Pancreas (tissue), 10 donors: ENCODE data around the gene ROBO1. TPM values are rescaled to one million over a fixed set of nuclear protein-coding genes. Genes with fewer than 3 reads are reported as not detected.

Experiments used
- ATAC-seq, 4 donors: fragments of 200-7000 bp; cut with Tn5 transposase; one replicate each; pipeline versions ENCODE4 v1.8.0 to v1.9.1; 2020; ENCODE audit warnings: mild to moderate bottlenecking in 4 of 4, moderate library complexity in 4 of 4
- DNase-seq, 6 donors: peaks; one replicate each; pipeline ENCODE4 v3.0.0-alpha.2; 2020
- FAIRE-seq: peaks from 2 replicates; lab custom pipeline; 2012; peaks lifted over from hg19 to GRCh38; lab: Jason Lieb, UNC
- H3K27ac ChIP-seq, 4 donors: fragments of 200-600 bp; sonication (generic); 1 replicate in 3 of 4; 2 replicates in 1 of 4; pipeline versions ENCODE4 v1.5.0 to v1.8.0; 2020
- H3K27me3 ChIP-seq, 4 donors: fragments of 200-600 bp; one replicate each; pipeline ENCODE4 v1.8.0; 2021
- H3K36me3 ChIP-seq, 3 donors: fragments of 200-600 bp; sonication (generic) in 1 of 3; one replicate each; pipeline versions ENCODE4 v1.5.0 to v1.8.0; 2020 to 2021
- H3K4me1 ChIP-seq, 3 donors: fragments of 200-600 bp; one replicate each; pipeline ENCODE4 v1.8.0; 2021
- H3K4me3 ChIP-seq, 4 donors: fragments of 200-600 bp; sonication (generic) in 2 of 4; one replicate each; pipeline versions ENCODE4 v1.5.0 to v1.8.0; 2020 to 2021
- H3K9me3 ChIP-seq, 4 donors: fragments of 200-600 bp; one replicate each; pipeline ENCODE4 v1.8.0; 2021
- WGBS, 2 donors: extraction: QIAGEN DNeasy Blood & Tissue Kit; methylation state at CpG; one replicate each; pipeline ENCODE4 v1.1.7; 2013; 5-methylcytosine and 5-hydroxymethylcytosine counted together
- intact Hi-C, 3 donors: fragments of 100-400 bp; cut with DNase I; formaldehyde crosslinking; loops; one replicate each; pipeline versions ENCODE4 v1.11.1 to v1.14.2; 2022
- polyA plus RNA-seq, 2 donors: library from polyadenylated mRNA; stranded (reverse); fragments of 200-250 nt; gene quantifications; one replicate each; pipeline ENCODE4 v1.2.3, GENCODE V29; 2013
- total RNA-seq, 6 donors: library from RNA; stranded (reverse); fragmentation: NEBNext Ultra II Directional in 4 of 6; extraction: Animal tissue kit (Norgen Biotek cat#: 25700) in 4 of 6; gene quantifications; one replicate each; pipeline versions ENCODE4 v1.2.1 to v1.2.4, GENCODE V29; 2021 to 2023
- TF ChIP-seq, protein P1 (sequence below), 4 donors: fragments of 200-600 bp; sonication (generic) in 3 of 4; IDR thresholded peaks; one replicate each; pipeline versions ENCODE4 v1.5.0 to v1.8.0; 2021; ENCODE audit warnings: antibody characterized with exemption in 4 of 4
- donor health status: healthy with polysubstance abuse.
- donor health status: DM: no; HTN: no; CAD: no; lungs with moderate emphysema.
- donor health status: DM: no; HTN: no; CAD: no.
- donor health status: control.
- donor health status: control.
- donor health status: Bipolar disorder and iron deficiency.
- donor health status: DM: yes; HTN: yes; CAD: no.
- donor health status: DM: no; HTN: no; CAD: no.
- donor health status: DM: no; HTN: no; CAD: no.
- donor health status: DM: yes; HTN: yes; CAD: no.

The ROBO1 gene
- total and polyA plus RNA-seq, 8 donors = 0.51 to 8.5 (median 2.8) TPM

DNA sequence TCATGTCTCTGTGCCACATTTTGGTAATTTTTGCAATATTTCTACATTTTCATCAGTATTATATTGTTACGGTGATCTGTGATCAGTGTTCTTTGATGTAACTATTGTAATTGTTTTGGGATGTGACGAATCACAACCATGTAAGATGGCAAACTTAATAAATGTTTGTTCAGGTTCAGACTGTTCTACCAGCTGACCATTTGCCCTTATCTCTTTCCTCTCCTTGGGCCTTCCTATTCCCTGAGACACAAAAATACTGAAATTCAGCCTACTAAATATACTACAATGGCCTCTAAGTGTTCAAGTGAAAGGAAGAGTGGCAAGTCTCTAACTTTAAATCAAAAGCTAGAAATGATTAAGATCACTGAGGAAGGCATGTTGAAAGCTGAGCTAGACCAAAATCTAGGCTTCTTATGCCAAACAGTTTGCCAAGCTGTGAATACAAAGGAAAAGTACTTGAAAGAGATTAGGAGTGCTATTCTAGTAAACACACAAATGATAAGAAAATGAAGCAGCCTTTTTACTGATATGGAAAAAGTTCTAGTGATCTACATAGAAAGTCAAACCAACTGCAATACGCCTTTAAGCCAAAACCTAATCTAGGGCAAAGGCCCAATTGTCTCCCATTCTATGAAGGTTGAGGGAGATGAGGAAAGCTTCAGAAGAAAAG is 952.8 kb downstream of the ROBO1 start:
- H3K4me3 ChIP-seq = no peak overlapping the region
- ATAC-seq (peak in 2 of 4 donors; percentile 37 to 58), FAIRE-seq (no peak), DNase-seq (no peak)
- peaks cover 0 to 10% (median 0%) of the 10 kb centered on the region in 3 donors for H3K4me1 ChIP-seq
- TF ChIP-seq, protein P1, sequence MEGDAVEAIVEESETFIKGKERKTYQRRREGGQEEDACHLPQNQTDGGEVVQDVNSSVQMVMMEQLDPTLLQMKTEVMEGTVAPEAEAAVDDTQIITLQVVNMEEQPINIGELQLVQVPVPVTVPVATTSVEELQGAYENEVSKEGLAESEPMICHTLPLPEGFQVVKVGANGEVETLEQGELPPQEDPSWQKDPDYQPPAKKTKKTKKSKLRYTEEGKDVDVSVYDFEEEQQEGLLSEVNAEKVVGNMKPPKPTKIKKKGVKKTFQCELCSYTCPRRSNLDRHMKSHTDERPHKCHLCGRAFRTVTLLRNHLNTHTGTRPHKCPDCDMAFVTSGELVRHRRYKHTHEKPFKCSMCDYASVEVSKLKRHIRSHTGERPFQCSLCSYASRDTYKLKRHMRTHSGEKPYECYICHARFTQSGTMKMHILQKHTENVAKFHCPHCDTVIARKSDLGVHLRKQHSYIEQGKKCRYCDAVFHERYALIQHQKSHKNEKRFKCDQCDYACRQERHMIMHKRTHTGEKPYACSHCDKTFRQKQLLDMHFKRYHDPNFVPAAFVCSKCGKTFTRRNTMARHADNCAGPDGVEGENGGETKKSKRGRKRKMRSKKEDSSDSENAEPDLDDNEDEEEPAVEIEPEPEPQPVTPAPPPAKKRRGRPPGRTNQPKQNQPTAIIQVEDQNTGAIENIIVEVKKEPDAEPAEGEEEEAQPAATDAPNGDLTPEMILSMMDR (IDR thresholded peaks at IDR 0.05) = no peak
- intact Hi-C loops = no loop called here
- H3K27me3 ChIP-seq = no peaks in the 10 kb centered on the region
- H3K9me3 ChIP-seq = no peaks in the 10 kb centered on the region
- WGBS, 2 donors = 62 to 63% methylated on average over 3 of the region's 3 CpGs
- no peaks in the 10 kb centered on the region for H3K36me3 ChIP-seq
- no peak overlapping the region for H3K27ac ChIP-seq

DNA sequence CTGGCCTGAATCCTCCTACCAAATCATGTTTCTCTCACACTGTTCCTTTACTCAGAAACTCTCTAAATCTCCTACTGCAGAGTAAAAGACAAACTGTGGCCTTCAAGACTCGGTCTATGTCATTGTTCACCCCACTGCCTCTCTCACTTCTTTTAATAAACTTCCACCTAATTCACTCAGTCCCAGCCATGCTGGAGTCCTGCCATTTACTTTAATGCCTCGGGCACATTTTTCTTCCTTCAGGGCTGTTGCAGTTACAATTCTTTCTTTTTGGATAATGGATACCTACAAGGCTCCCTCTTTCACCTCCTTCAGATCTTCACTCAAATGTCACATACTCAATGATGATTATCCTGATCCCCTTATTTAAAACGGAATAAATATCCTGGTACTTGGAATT is 955.6 kb downstream of the ROBO1 start:
- Histone ChIP-seq H3K4me1 (peaks cover 0 to 10% (median 0%) of the 10 kb centered on the region in 3 donors), H3K27me3 (no peaks in the 10 kb centered on the region), H3K4me3 (no peak overlapping the region), H3K27ac (no peak overlapping the region), H3K9me3 (no peaks in the 10 kb centered on the region), H3K36me3 (no peaks in the 10 kb centered on the region)
- DNase-seq (no peak), ATAC-seq (no peak), FAIRE-seq (no peak)
- WGBS, 2 donors = 76 to 78% methylated on average over 3 of the region's 3 CpGs
- TF ChIP-seq, protein P1 (IDR thresholded peaks at IDR 0.05) = no peak
- intact Hi-C loops = no loop called here

DNA sequence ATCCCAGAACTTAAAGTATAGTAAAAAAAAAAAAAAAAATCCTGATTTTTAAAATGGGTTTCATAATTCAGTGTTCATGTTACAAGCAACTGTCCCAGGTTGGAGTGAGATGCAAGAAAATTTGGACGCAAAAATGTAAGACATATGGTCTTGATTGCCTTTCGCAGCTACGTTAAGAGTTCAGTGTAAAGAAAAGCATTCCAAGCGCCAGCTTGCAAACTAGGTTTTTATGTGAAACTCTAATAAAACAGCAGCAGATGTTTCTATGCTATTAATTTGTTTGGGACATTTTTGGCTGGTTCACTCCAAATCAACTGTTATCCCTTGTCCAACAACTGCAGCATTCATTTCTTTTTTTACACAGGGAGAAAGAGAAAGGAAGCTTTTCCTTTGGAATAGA is 957.8 kb downstream of the ROBO1 start:
- DNase-seq (no peak), ATAC-seq (no peak), FAIRE-seq (no peak)
- Histone ChIP-seq H3K9me3 (no peaks in the 10 kb centered on the region), H3K4me3 (no peak overlapping the region), H3K27ac (no peak overlapping the region), H3K4me1 (peaks cover 0 to 10% (median 0%) of the 10 kb centered on the region in 3 donors), H3K36me3 (no peaks in the 10 kb centered on the region), H3K27me3 (no peaks in the 10 kb centered on the region)
- intact Hi-C loops = no loop called here
- TF ChIP-seq, protein P1 (IDR thresholded peaks at IDR 0.05) = no peak
- 90 to 93% methylated on average over 4 of the region's 4 CpGs for WGBS, 2 donors

DNA sequence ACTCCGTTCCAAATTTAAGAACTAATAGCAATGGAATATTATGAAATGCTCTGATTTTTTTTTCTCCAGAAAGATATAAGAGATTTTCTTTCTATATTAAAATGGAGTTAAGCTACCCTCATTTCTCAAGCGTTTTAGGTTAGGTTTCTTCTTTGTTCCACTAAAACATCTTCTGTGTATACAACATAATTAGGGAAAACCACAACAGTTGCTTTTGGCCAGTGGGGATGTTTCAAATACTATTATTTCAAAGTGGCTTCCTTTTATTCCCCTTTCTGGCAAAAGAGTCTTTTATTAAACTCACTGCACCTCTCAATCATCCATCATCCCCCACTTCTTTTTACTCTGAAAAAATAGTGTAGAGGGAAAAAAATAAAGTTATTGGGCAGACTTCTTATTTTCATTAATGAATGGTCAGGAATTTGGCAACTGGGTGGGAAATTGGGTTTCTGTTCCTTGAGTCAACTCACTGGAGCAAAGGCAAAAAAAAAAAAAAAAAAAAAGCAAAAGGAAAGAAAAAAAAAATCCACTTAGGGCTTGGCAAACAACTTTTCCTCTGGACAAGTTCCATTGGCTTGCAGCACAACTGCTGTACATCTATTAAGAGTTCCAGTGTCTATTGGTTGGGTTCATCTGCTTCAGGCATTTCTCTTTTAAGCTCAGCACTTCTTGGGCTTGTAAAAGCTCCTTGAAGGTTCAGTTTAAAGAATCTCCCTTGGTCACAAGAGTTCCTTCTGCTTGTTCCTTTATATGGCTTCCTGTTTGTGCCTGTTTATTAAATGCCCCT is 963.4 kb downstream of the ROBO1 start:
- no peaks in the 10 kb centered on the region for H3K27me3 ChIP-seq
- DNase-seq (no peak), FAIRE-seq (no peak), ATAC-seq (peak in 2 of 4 donors; percentile 24 to 25)
- no peaks in the 10 kb centered on the region for H3K36me3 ChIP-seq
- WGBS, 2 donors = 27 to 32% methylated on average over 2 of the region's 2 CpGs
- TF ChIP-seq, protein P1 (IDR thresholded peaks at IDR 0.05) = no peak
- intact Hi-C loops = no loop called here
- no peaks in the 10 kb centered on the region for H3K4me1 ChIP-seq
- H3K9me3 ChIP-seq = no peaks in the 10 kb centered on the region
- H3K4me3 ChIP-seq = no peak overlapping the region
- H3K27ac ChIP-seq = no peak overlapping the region

DNA sequence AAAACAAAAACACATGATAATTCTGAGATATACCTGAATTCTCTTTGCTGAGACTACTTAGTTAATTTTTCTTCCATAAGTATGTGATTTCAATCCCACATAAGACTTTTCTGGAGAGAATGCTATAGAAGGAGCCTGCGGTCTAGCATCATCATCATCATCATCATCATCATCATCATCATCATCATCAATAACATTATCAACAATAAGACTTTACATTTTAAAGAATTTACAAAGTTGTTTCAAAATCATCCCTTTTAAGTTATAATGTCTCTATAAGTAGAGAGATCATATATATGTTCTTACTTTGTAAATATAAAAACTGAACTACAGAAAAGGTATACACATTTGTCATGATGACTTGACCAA is 965.3 kb downstream of the ROBO1 start:
- Histone ChIP-seq H3K9me3 (no peaks in the 10 kb centered on the region), H3K36me3 (no peaks in the 10 kb centered on the region), H3K27ac (no peak overlapping the region), H3K4me1 (no peaks in the 10 kb centered on the region), H3K4me3 (no peak overlapping the region), H3K27me3 (no peaks in the 10 kb centered on the region)
- DNase-seq (no peak), FAIRE-seq (no peak), ATAC-seq (no peak)
- TF ChIP-seq, protein P1 (IDR thresholded peaks at IDR 0.05) = no peak
- intact Hi-C loops = no loop called here
- 49 to 90% methylated on average over 1 of the region's 1 CpG for WGBS, 2 donors
